Common myeloid progenitor, CD34-positive (primary cell): ENCODE results near the gene ASMTL.

Experiments
- CTCF ChIA-PET: fragments of 350-600 bp; sonication (Branson Sonifier 250); formaldehyde crosslinking; loops from one replicate; lab custom pipeline; 2021; ENCODE audit warnings: antibody characterized with exemption; lab: Charles Lee
- POLR2A ChIA-PET: fragments of 350-600 bp; sonication (Branson Sonifier 250); formaldehyde crosslinking; loops from one replicate; lab custom pipeline; 2021; ENCODE audit warnings: antibody characterized with exemption; lab: Charles Lee
- DNase-seq, 3 donors: peaks; one replicate each; pipeline versions ENCODE4 v3.0.0 to v3.0.0-alpha.2; 2013
- H3K27ac ChIP-seq, 2 experiments: 1 replicate in 1 of 2; 2 replicates in 1 of 2; pipeline ENCODE4 v1.7.0; 2013; ENCODE audit warnings: inconsistent platforms in 2 of 2, low read length in 2 of 2, mild to moderate bottlenecking in 2 of 2, low read depth in 1 of 2, moderate library complexity in 1 of 2; ENCODE audit not compliant: severe bottlenecking in 2 of 2, insufficient read depth in 1 of 2, poor library complexity in 1 of 2
- H3K27me3 ChIP-seq, 5 experiments: replicated peaks in 2 of 5; 1 replicate in 3 of 5; 2 replicates in 2 of 5; pipeline versions ENCODE4 v1.6.1 to v1.7.0; 2013; ENCODE audit warnings: low read length in 4 of 5, mild to moderate bottlenecking in 2 of 5, moderate library complexity in 2 of 5, inconsistent platforms in 1 of 5; ENCODE audit not compliant: insufficient read depth in 5 of 5, control insufficient read depth in 4 of 5
- H3K36me3 ChIP-seq, 4 experiments: 1 replicate in 2 of 4; 2 replicates in 2 of 4; pipeline versions ENCODE4 v1.6.1 to v1.7.0; 2013; ENCODE audit warnings: low read length in 3 of 4, control low read depth in 1 of 4, mild to moderate bottlenecking in 1 of 4; ENCODE audit not compliant: control insufficient read depth in 4 of 4, insufficient read depth in 4 of 4
- H3K4me1 ChIP-seq, 4 experiments: 1 replicate in 3 of 4; 2 replicates in 1 of 4; pipeline versions ENCODE4 v1.6.1 to v1.7.1; 2013; ENCODE audit warnings: low read length in 3 of 4, mild to moderate bottlenecking in 3 of 4, control low read depth in 1 of 4, inconsistent platforms in 1 of 4, moderate library complexity in 1 of 4; ENCODE audit not compliant: control insufficient read depth in 4 of 4, insufficient read depth in 4 of 4; ENCODE audit errors: control extremely low read depth in 1 of 4
- H3K4me3 ChIP-seq, 7 experiments: 1 replicate in 4 of 7; 2 replicates in 3 of 7; pipeline versions ENCODE4 v1.5.1 to v1.7.0; 2013; ENCODE audit warnings: mild to moderate bottlenecking in 7 of 7, low read length in 6 of 7, moderate library complexity in 6 of 7, inconsistent platforms in 2 of 7, low read depth in 2 of 7, control low read depth in 1 of 7; ENCODE audit not compliant: insufficient read depth in 4 of 7, control insufficient read depth in 1 of 7; ENCODE audit errors: extremely low read depth in 1 of 7
- H3K9me3 ChIP-seq, 5 experiments: 1 replicate in 4 of 5; 2 replicates in 1 of 5; pipeline versions ENCODE4 v1.6.1 to v1.7.1; 2013; ENCODE audit warnings: low read length in 4 of 5, mild to moderate bottlenecking in 2 of 5, inconsistent platforms in 1 of 5, low read depth in 1 of 5, moderate library complexity in 1 of 5; ENCODE audit not compliant: control insufficient read depth in 4 of 5, insufficient read depth in 2 of 5; ENCODE audit errors: control extremely low read depth in 1 of 5
- WGBS: methylation state at CpG from one replicate; pipeline ENCODE4 v1.1.5; 2013; ENCODE audit not compliant: insufficient coverage; 5-methylcytosine and 5-hydroxymethylcytosine counted together

ASMTL gene

DNA sequence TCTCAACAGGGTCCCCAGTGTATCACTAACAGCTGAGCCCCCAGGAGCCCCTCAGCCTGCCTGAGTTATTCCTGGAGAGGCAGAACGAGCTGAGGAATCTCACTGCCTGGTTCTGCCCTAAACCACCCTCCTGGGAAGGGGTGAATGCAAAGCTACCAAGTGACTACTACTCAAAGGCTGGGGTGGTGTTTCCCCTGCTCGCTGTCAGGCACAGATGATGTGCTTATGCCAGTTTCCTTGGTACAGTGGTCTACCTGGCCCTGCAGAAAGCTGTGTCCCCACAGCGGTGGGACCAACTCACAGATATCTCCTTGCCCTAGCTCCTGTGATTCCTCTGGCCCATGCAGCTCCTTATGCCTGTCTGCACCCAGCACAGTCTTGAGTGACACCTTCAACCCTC lies 35.4 kb upstream of the ASMTL start:
- Histone ChIP-seq H3K27me3 (no peaks in the 10 kb centered on the region), H3K36me3 (peaks cover 14 to 58% (median 42%) of the 10 kb centered on the region in 4 experiments), H3K4me1 (peaks cover 0 to 24% (median 11%) of the 10 kb centered on the region in 4 experiments), H3K9me3 (peaks cover 0 to 4% (median 0%) of the 10 kb centered on the region in 5 experiments), H3K27ac (no peak overlapping the region), H3K4me3 (no peak overlapping the region)
- 90% methylated on average over 3 of the region's 3 CpGs for WGBS
- ChIA-PET CTCF (no interaction called here), POLR2A (no interaction called here)
- DNase-seq = no peak

DNA sequence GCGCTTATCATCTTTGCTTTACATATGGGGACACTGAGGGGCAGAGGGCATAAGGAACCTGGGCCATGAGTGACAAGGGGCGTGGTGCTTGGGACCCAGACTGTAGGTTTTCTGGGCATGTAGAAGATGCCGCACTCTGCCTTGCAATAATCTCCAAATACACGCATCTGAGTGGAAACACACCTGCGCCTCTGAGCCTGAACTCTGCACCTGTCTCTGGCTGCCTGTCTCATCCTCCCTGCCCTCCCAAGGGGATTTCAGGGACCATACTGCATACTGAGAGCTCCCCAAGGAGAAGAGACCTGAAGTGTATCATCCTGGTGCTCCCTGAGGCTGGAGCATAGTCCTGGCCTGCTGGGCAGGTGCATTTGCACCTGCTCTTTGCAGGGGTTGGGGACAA lies 34.7 kb upstream of the ASMTL start:
- H3K4me1 ChIP-seq = peaks cover 0 to 20% (median 12%) of the 10 kb centered on the region in 4 experiments
- H3K27me3 ChIP-seq = no peaks in the 10 kb centered on the region
- no peak for DNase-seq
- H3K9me3 ChIP-seq = peaks cover 0 to 4% (median 0%) of the 10 kb centered on the region in 5 experiments
- ChIA-PET POLR2A (no interaction called here), CTCF (no interaction called here)
- peaks cover 14 to 56% (median 40%) of the 10 kb centered on the region in 4 experiments for H3K36me3 ChIP-seq
- WGBS = 100% methylated on average over 4 of the region's 5 CpGs
- no peak overlapping the region for H3K4me3 ChIP-seq
- no peak overlapping the region for H3K27ac ChIP-seq

DNA sequence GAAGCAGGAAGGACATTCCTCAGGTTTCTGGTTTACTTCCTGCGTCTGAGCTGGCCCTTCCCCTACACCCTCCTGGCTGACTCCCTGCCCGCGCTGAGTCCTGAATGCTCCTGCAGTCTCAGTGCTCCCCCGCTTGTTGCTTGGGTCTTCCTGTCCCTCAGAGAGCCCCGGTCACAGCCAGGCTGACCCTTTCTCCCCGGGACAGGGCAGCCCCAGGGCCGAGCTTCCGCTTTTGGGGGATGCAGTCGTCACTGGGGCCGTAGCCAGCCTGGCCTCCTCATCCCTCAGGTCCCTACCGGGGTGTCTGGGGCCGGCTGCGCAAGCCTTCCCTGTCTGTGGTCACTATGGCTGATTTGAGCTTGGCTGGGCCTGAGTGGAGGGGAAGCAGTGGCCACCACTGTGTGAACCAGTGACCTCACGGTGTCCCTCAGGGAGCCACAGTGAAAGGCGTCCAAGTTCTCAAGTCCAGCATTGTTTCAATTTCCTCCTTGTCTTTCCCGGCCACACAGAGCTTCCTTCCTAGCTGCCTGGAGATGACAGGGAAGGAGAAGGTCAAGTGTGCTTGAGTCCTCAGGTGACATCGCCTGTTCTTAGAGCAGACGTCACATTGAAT lies 34.1 kb upstream of the ASMTL start:
- WGBS = 99% methylated on average over 14 of the region's 18 CpGs
- Histone ChIP-seq H3K4me3 (no peak overlapping the region), H3K27ac (no peak overlapping the region), H3K4me1 (peaks cover 0 to 25% (median 17%) of the 10 kb centered on the region in 4 experiments), H3K36me3 (peaks cover 14 to 53% (median 35%) of the 10 kb centered on the region in 4 experiments), H3K27me3 (no peaks in the 10 kb centered on the region), H3K9me3 (peaks cover 0 to 4% (median 0%) of the 10 kb centered on the region in 5 experiments)
- no peak for DNase-seq
- POLR2A ChIA-PET = no interaction called here
- CTCF ChIA-PET = no interaction called here

DNA sequence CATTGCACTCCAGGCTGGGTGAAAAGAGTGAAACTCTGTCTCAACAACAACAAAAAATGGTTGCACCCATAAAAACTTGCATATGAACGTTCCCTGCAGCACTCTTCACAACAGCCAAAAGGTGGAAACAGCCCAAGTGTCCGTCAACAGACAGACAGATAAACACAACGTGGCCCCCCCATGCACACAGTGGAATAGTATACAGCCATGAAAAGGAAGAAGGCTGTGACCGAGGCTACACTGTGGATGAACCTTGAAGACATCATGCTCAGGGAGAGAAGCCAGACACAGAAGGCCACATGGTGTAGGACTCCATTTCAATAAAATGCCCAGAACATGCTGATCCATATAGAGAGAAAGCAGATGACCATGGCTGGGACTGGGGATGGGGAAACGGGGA lies 33.5 kb upstream of the ASMTL start:
- WGBS = 100% methylated on average over 4 of the region's 5 CpGs
- Histone ChIP-seq H3K9me3 (peaks cover 0 to 4% (median 0%) of the 10 kb centered on the region in 5 experiments), H3K27me3 (no peaks in the 10 kb centered on the region), H3K36me3 (peaks cover 11 to 47% (median 31%) of the 10 kb centered on the region in 4 experiments), H3K4me1 (peaks cover 3 to 32% (median 24%) of the 10 kb centered on the region in 4 experiments), H3K4me3 (no peak overlapping the region), H3K27ac (no peak overlapping the region)
- CTCF ChIA-PET = no interaction called here
- DNase-seq = no peak
- POLR2A ChIA-PET = no interaction called here

DNA sequence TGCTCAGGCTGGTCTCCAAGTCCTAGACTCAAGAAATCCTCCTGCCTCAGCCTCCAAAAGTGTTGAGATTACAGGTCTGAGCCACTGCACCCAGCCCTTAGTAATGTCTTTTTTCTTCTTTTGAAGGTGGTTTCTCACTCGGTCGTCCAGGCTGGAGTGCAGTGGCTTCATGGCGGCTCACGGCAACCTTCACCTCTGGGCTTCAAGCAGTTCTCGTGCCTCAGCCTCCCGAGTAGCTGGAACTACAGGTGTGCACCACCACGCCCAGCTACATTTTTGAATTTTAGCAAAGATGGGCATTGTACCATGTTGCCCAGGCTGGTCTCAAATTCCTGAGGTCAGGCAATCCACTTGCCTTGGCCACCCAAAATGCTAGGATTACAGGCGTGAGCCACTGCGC lies 32.3 kb upstream of the ASMTL start:
- 98% methylated on average over 7 of the region's 9 CpGs for WGBS
- Histone ChIP-seq H3K36me3 (peaks cover 10 to 49% (median 31%) of the 10 kb centered on the region in 4 experiments), H3K4me3 (no peak overlapping the region), H3K4me1 (peaks cover 3 to 40% (median 33%) of the 10 kb centered on the region in 4 experiments), H3K27ac (no peak overlapping the region), H3K27me3 (no peaks in the 10 kb centered on the region), H3K9me3 (peaks cover 0 to 4% (median 0%) of the 10 kb centered on the region in 5 experiments)
- peak in 1 of 3 donors; percentile 30 for DNase-seq
- POLR2A ChIA-PET = no interaction called here
- CTCF ChIA-PET = no interaction called here

DNA sequence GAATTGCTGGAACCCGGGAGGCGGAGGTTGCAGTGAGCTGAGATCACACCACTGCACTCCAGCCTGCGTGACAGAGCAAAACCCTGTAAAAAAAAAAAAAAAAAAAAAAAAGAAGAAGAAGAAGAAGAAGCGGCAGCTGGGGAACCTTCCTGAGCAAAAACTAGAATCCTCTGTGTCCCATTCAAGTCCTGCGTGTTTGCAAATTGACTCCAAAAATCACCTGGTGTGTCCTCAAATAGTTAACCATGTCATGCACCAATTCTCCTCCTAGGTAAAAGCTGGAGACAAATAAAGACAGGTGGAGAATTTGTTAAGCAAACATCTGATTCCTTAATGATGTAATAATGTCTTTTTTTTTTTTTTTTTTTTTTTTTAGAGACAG lies 31.9 kb upstream of the ASMTL start:
- Histone ChIP-seq H3K36me3 (peaks cover 10 to 53% (median 33%) of the 10 kb centered on the region in 4 experiments), H3K27me3 (no peaks in the 10 kb centered on the region), H3K4me1 (peaks cover 3 to 42% (median 34%) of the 10 kb centered on the region in 4 experiments), H3K27ac (no peak overlapping the region), H3K4me3 (no peak overlapping the region), H3K9me3 (peaks cover 0 to 7% (median 0%) of the 10 kb centered on the region in 5 experiments)
- POLR2A ChIA-PET = no interaction called here
- WGBS = no CpG with 5 or more reads among the region's 5 CpGs
- DNase-seq = peak in 1 of 3 donors; percentile 47
- CTCF ChIA-PET = no interaction called here

DNA sequence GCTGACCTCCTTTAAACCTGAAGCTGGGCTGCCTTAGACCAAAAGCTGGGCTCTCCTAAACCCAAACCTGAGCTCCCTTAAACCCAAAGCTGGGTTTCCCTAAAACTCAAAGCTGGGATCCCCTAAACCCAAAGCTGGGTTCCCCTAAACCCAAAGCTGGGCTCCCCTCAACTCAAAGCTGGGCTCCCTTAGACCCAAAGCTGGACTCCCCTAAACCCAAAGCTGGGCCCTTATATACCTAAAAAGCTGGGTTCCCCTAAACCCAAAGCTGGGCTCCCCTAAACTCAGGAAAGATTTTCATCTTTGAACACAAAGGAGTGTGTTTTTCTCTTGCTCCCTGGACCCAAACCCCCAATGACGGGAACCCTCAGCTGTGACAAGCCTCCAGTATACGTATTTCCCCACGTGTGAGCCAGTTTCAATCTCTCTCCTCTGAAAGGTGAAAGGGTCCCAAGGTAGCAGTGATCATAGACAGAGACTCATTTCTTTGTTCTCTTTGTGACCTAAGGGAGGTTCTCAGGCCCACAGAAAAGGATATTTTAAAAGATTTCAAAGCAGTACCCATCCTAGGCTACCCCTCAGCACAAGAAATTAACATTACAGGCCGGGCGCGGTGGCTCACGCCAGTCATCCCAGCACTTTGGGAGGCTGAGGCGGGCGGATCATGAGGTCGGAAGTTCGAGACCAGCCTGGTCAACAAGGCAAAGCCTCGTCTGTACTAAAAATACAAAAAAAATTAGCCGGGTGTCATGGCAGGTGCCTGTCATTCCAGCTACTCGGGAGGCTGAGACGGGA lies 31.3 kb upstream of the ASMTL start:
- CTCF ChIA-PET = no interaction called here
- H3K4me3 ChIP-seq = peak overlapping the region in 1 of 7 experiments; percentile 2
- H3K27me3 ChIP-seq = no peaks in the 10 kb centered on the region
- no peak for DNase-seq
- H3K4me1 ChIP-seq = peaks cover 3 to 43% (median 35%) of the 10 kb centered on the region in 4 experiments
- WGBS = 96% methylated on average over 7 of the region's 15 CpGs
- peak overlapping the region in 1 of 2 experiments; percentile 76 for H3K27ac ChIP-seq
- H3K36me3 ChIP-seq = peaks cover 8 to 54% (median 35%) of the 10 kb centered on the region in 4 experiments
- POLR2A ChIA-PET = no interaction called here
- H3K9me3 ChIP-seq = peaks cover 0 to 11% (median 0%) of the 10 kb centered on the region in 5 experiments
